ENCODE results near the gene CLEC18C.
"Not testable (repeated sequence)": the region's sequence is repeated elsewhere in the genome, so short reads cannot be mapped to it uniquely, and the experiment has no call there.

The CLEC18C gene

GRCh38 chr16:70218586-70218985, 45.0 kb downstream of the CLEC18C start:
- not testable (repeated sequence) for DNase-seq

GRCh38 chr16:70222574-70222973, 49.0 kb downstream of the CLEC18C start:
- not testable (repeated sequence) for DNase-seq

- DNase-seq: not testable (repeated sequence)
Measured at GRCh38 chr16:70223216-70223615, 49.6 kb downstream of the CLEC18C start.

- DNase-seq: not testable (repeated sequence)
Measured at GRCh38 chr16:70223971-70224513, 50.5 kb downstream of the CLEC18C start.

GRCh38 chr16:70224645-70225044, 51.1 kb downstream of the CLEC18C start:
- not testable (repeated sequence) for DNase-seq

- not testable (repeated sequence) for DNase-seq
Measured at GRCh38 chr16:70225430-70225829, 51.8 kb downstream of the CLEC18C start.

GRCh38 chr16:70226024-70226423, 52.4 kb downstream of the CLEC18C start:
- not testable (repeated sequence) for DNase-seq

GRCh38 chr16:70231831-70232230, 58.2 kb downstream of the CLEC18C start:
- not testable (repeated sequence) for DNase-seq

All from NK-92 treated with Interleukin-12 subunit alpha and Interleukin-12 subunit beta, amount 100 ng/mL, for 24 hours (cell line).